Osteocyte (in vitro differentiated cells): ENCODE results near the gene USP24. TPM values are rescaled to one million over a fixed set of nuclear protein-coding genes. Genes with fewer than 3 reads are reported as not detected.

ENCODE experiments used
- DNase-seq: peaks from one replicate; pipeline ENCODE4 v3.0.0; 2021; ENCODE audit warnings: mixed read lengths; ENCODE audit not compliant: unreplicated experiment; ENCODE audit errors: extremely low spot score
- H3K27ac Mint-ChIP-seq: one replicate; pipeline ENCODE4 v1.8.0; 2021; ENCODE audit warnings: mild to moderate bottlenecking, mixed read lengths; ENCODE audit not compliant: unreplicated experiment
- H3K27me3 Mint-ChIP-seq: one replicate; pipeline ENCODE4 v1.8.0; 2021; ENCODE audit warnings: mixed read lengths; ENCODE audit not compliant: unreplicated experiment
- H3K36me3 Mint-ChIP-seq: one replicate; pipeline ENCODE4 v1.8.0; 2021; ENCODE audit warnings: mixed read lengths; ENCODE audit not compliant: unreplicated experiment
- H3K4me1 Mint-ChIP-seq: one replicate; pipeline ENCODE4 v1.8.0; 2021; ENCODE audit warnings: mixed read lengths; ENCODE audit not compliant: unreplicated experiment
- H3K4me3 Mint-ChIP-seq: one replicate; pipeline ENCODE4 v1.8.0; 2021; ENCODE audit warnings: mild to moderate bottlenecking, moderate library complexity, mixed read lengths; ENCODE audit not compliant: unreplicated experiment
- H3K9me3 Mint-ChIP-seq: one replicate; pipeline ENCODE4 v1.8.0; 2021; ENCODE audit warnings: mixed read lengths; ENCODE audit not compliant: unreplicated experiment
- total RNA-seq: library from RNA; stranded (reverse); gene quantifications from 2 replicates; pipeline ENCODE4 v1.2.1, GENCODE V29; 2021
- TF ChIP-seq, protein P1 (sequence below): fragments of 200-600 bp; sonication (generic); IDR thresholded peaks from 2 replicates; pipeline ENCODE4 v1.5.0; 2021; ENCODE audit warnings: antibody characterized with exemption, mild to moderate bottlenecking, moderate library complexity

Gene USP24
- total RNA-seq, 1 donor from 2014 or later = 32.1 TPM

DNA sequence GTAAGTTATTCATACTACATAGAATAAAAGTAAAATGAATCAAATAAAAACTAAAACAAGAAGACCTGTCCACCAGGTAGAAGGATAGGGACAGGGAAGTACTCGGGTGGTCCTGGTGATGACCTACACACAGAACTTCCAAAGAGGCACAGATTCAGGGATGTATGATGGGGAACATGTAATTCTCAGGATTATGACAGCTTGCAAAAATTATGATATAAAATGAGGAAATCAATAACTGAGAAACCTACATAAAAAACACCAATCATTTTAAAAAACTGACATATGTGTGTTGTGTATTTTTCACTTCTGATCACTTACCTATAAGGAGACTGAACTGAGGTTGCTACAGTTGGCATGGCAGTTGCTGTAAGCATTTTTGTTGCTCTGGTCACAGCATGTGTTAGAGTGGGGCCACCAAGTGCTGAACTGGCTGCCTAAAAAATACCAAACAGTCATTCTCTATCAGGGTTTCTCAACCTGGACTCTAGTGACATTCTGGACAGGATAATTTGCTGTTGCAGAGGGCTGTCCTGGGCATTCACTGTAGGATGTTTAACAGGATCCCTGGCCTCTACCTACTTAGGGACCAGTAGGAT lies 73.8 kb downstream of the USP24 start:
- no peaks in the 10 kb centered on the region for H3K27me3 Mint-ChIP-seq
- TF ChIP-seq, protein P1, sequence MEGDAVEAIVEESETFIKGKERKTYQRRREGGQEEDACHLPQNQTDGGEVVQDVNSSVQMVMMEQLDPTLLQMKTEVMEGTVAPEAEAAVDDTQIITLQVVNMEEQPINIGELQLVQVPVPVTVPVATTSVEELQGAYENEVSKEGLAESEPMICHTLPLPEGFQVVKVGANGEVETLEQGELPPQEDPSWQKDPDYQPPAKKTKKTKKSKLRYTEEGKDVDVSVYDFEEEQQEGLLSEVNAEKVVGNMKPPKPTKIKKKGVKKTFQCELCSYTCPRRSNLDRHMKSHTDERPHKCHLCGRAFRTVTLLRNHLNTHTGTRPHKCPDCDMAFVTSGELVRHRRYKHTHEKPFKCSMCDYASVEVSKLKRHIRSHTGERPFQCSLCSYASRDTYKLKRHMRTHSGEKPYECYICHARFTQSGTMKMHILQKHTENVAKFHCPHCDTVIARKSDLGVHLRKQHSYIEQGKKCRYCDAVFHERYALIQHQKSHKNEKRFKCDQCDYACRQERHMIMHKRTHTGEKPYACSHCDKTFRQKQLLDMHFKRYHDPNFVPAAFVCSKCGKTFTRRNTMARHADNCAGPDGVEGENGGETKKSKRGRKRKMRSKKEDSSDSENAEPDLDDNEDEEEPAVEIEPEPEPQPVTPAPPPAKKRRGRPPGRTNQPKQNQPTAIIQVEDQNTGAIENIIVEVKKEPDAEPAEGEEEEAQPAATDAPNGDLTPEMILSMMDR = no peak
- no peaks in the 10 kb centered on the region for H3K4me1 Mint-ChIP-seq
- no peak for DNase-seq
- H3K9me3 Mint-ChIP-seq = no peaks in the 10 kb centered on the region
- no peak overlapping the region for H3K4me3 Mint-ChIP-seq
- H3K27ac Mint-ChIP-seq = peak overlapping the region; percentile 66
- peaks cover 27% of the 10 kb centered on the region for H3K36me3 Mint-ChIP-seq

DNA sequence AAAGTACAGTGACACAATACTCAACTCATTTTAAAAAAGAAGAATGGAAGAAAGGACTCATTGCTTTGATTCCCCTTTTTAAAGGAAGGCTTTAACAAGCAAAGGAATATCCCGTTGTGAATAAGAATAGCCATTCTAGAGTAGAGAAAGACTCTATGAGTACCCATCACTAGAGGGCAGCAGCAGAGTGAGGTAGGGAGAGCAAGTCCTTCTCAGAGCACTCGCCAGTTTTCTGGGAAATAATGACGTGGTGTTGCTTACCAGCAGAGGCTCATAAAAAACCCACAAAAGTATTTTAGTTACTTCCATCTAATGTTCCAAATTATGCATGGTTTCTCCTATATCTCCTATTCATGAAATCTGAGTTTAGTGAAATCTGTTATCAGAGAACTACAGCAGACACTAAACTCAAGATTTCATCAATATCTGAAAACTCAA lies 74.6 kb downstream of the USP24 start:
- H3K4me3 Mint-ChIP-seq = no peak overlapping the region
- TF ChIP-seq, protein P1 = peak; percentile 93
- no peaks in the 10 kb centered on the region for H3K27me3 Mint-ChIP-seq
- peaks cover 23% of the 10 kb centered on the region for H3K36me3 Mint-ChIP-seq
- H3K9me3 Mint-ChIP-seq = no peaks in the 10 kb centered on the region
- no peak overlapping the region for H3K27ac Mint-ChIP-seq
- no peak for DNase-seq
- H3K4me1 Mint-ChIP-seq = no peaks in the 10 kb centered on the region

DNA sequence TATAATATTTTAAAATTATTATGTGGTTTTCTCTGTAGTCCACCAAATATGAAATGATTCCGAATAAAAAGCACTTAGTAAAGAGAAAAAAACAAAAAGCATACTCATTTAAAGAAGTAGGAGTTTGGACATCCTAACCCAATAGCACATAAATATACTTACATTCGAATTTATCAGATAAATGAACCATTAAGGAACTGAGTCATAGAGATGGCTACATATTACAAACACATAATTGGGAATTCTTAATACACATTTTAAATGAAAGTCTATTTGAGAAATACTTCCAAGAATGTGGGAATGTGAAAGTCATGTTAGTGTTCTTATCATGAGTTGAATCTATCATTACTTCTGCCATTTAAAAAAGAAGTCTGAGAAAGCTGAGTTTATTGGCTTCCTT lies 75.0 kb downstream of the USP24 start:
- TF ChIP-seq, protein P1 = no peak
- H3K4me1 Mint-ChIP-seq = no peaks in the 10 kb centered on the region
- no peak overlapping the region for H3K4me3 Mint-ChIP-seq
- H3K9me3 Mint-ChIP-seq = no peaks in the 10 kb centered on the region
- no peaks in the 10 kb centered on the region for H3K27me3 Mint-ChIP-seq
- no peak for DNase-seq
- H3K27ac Mint-ChIP-seq = no peak overlapping the region
- H3K36me3 Mint-ChIP-seq = peaks cover 23% of the 10 kb centered on the region

DNA sequence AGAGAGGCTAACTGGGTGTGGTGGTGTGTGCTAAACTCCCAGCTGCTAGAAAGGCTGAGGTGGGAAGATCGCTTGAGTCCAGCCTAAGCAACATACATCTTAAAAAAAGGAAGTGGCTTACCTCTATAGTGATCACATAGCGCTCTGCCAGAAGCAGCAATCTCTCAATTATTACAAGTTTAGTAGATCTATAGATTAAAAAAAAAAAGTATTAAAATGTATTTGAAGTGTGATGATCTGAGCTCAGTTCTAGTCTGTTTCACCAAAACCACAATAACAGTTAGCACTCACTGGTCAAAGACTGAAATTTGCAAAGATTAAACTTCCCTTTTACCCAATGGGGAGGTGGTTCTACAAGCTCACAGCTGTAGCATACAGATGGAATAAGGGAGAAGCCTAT lies 76.3 kb downstream of the USP24 start:
- Mint-ChIP-seq H3K36me3 (peaks cover 19% of the 10 kb centered on the region), H3K4me1 (no peaks in the 10 kb centered on the region), H3K9me3 (no peaks in the 10 kb centered on the region), H3K4me3 (no peak overlapping the region), H3K27ac (no peak overlapping the region), H3K27me3 (no peaks in the 10 kb centered on the region)
- DNase-seq = no peak
- TF ChIP-seq, protein P1 = no peak

DNA sequence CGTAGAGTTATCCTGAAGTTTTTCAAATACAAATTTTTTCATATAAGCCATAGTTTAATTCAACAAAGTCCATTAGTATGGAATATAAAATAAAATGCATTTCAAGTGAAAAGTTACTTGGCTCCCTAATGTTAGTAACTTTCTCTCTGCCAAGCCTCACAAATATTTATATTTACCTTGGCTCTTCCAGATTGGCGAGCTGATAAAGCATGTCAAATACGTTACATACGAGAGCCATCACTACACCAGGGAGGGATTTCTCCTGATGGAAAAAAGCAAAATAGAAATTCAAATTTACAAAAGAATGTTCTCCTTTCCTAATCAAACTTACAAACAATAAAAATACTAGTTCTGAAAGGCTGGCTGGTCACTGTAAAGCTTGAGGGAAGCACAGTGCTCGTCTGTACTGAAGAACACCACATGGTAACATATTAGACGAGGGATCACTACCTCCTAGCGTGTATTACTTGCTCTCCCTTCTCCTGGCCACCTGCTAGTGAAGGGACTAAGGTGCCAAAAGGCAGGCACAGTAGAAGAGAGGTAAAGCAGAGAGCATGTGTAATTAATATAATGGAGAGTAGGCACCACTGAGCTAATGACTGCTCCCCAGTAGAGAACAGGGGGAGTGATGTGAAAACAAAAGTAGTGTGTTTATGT lies 80.9 kb downstream of the USP24 start:
- H3K36me3 Mint-ChIP-seq = peaks cover 45% of the 10 kb centered on the region
- no peaks in the 10 kb centered on the region for H3K9me3 Mint-ChIP-seq
- DNase-seq = no peak
- H3K27me3 Mint-ChIP-seq = no peaks in the 10 kb centered on the region
- H3K4me3 Mint-ChIP-seq = no peak overlapping the region
- H3K4me1 Mint-ChIP-seq = peaks cover 10% of the 10 kb centered on the region
- no peak overlapping the region for H3K27ac Mint-ChIP-seq
- TF ChIP-seq, protein P1 = no peak
